Measurements from ENCODE around the gene TPM2. TPM values are rescaled to one million over a fixed set of nuclear protein-coding genes. Genes with fewer than 3 reads are reported as not detected.

TPM2 gene
- total and polyA plus RNA-seq, 10 of the 15 experiments (the other 5 are each of a cell fraction or from before 2014, with no cell fraction given), result 0.11 to 9.3 (median 1.1) TPM

DNA sequence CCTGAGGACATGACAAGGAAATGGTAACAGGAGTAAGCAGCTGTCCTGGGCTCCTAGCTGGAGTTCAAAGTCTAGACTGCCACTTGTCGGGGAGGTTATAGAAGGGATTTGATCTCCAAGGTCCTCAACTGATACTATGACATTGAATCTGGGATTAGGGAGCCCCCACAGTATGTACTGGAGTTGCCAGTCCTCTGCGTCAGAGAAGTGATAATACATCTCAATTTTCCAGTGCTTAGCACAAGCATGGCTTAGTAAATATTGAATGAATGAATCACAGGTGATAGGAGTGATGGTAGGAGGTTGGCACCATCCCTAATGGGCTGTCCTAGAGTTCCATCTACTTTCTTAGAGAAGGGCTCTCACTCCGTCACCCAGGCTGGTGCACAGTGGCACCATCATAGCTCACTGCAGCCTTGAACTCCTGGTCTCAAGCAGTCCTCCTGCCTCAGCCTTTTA is 6.2 kb upstream of the TPM2 start:
- SMC1A ChIA-PET (ENCODE audit: uncharacterized antibody, unreplicated experiment), result interaction anchor here (0.6 to 5.1 kb wide), 26 partner anchors 8 to 186 kb away, joined by 3 to 65 read pairs (median 4); partner anchors contain the start of genes ARHGEF39, CCDC107, GBA2 and HINT2
- Histone ChIP-seq H4K20me1 (ENCODE audit: control insufficient read depth, insufficient read depth) (no peaks in the 10 kb centered on the region), H3K27ac (ENCODE audit: control insufficient read depth, insufficient read depth) (no peak overlapping the region), H3K9ac (ENCODE audit: control insufficient read depth, insufficient read depth, low read length) (no peak overlapping the region), H3K36me3 (ENCODE audit: control insufficient read depth in 2 of 2, insufficient read depth in 2 of 2, low read length in 1 of 2) (peaks cover 32 to 41% of the 10 kb centered on the region in 2 experiments), H3K79me2 (ENCODE audit: control insufficient read depth, insufficient read depth, low read length) (no peaks in the 10 kb centered on the region), H3K4me3 (no peak overlapping the region), H3K4me1 (ENCODE audit: control insufficient read depth, insufficient read depth, low read length) (peaks cover 3% of the 10 kb centered on the region; the same call in 1 of the 2 replicates), H3K27me3 (replicated peaks in 1 of 2; ENCODE audit: control insufficient read depth in 2 of 2, insufficient read depth in 2 of 2, low read length in 1 of 2) (no peaks in the 10 kb centered on the region), H3K9me3 (replicated peaks; ENCODE audit: control insufficient read depth, insufficient read depth, low read length) (no peaks in the 10 kb centered on the region), H2AFZ (ENCODE audit: control insufficient read depth, low read depth, low read length) (no peak overlapping the region), H3K4me2 (ENCODE audit: control insufficient read depth, insufficient read depth) (no peak overlapping the region)
- ATAC-seq, result no peak
- whole genome bisulfite sequencing (ENCODE audit: insufficient coverage, insufficient replicate concordance, low lambda C conversion rate, missing lambda C conversion rate), result 100% methylated on average over 3 of the region's 3 CpGs
- BruUV-seq (replicated peaks), result no TSS peak
- RAD21 ChIA-PET (ENCODE audit: unreplicated experiment), result interaction anchor here (1.0 to 2.8 kb wide), 23 partner anchors 9 to 186 kb away, joined by 3 to 25 read pairs (median 5); partner anchors contain the start of genes ARHGEF39, CCDC107, CREB3 and RGP1
- POLR2A ChIA-PET, result interaction anchor here (0.7 to 2.2 kb wide), 10 partner anchors 8 to 52 kb away, joined by 3 to 11 read pairs (median 6); partner anchors contain the start of genes ARHGEF39 and TLN1
- CTCF ChIA-PET, result interaction anchor here (0.8 to 15.2 kb wide), 42 partner anchors 8 to 186 kb away, joined by 3 to 227 read pairs (median 8); partner anchors contain the start of genes ARHGEF39, CA9, CCDC107 and CREB3
- intact Hi-C loops (cut with micrococcal nuclease; ENCODE audit: unreplicated experiment), result loop anchor here (1.0 kb wide), 2 partner anchors 33 to 92 kb away; no protein-coding TSS in a partner anchor
- DNase-seq (ENCODE audit: low read depth, low spot score), result no peak
- in situ Hi-C loops (cut with MboI), result no loop called here
- TF ChIP-seq KDM1A (IDR thresholded peaks at IDR 0.05; ENCODE audit: borderline replicate concordance) (no peak), NR2C1 (IDR thresholded peaks at IDR 0.05) (no peak)
- TF ChIP-seq, protein P1, sequence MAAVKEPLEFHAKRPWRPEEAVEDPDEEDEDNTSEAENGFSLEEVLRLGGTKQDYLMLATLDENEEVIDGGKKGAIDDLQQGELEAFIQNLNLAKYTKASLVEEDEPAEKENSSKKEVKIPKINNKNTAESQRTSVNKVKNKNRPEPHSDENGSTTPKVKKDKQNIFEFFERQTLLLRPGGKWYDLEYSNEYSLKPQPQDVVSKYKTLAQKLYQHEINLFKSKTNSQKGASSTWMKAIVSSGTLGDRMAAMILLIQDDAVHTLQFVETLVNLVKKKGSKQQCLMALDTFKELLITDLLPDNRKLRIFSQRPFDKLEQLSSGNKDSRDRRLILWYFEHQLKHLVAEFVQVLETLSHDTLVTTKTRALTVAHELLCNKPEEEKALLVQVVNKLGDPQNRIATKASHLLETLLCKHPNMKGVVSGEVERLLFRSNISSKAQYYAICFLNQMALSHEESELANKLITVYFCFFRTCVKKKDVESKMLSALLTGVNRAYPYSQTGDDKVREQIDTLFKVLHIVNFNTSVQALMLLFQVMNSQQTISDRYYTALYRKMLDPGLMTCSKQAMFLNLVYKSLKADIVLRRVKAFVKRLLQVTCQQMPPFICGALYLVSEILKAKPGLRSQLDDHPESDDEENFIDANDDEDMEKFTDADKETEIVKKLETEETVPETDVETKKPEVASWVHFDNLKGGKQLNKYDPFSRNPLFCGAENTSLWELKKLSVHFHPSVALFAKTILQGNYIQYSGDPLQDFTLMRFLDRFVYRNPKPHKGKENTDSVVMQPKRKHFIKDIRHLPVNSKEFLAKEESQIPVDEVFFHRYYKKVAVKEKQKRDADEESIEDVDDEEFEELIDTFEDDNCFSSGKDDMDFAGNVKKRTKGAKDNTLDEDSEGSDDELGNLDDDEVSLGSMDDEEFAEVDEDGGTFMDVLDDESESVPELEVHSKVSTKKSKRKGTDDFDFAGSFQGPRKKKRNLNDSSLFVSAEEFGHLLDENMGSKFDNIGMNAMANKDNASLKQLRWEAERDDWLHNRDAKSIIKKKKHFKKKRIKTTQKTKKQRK (IDR thresholded peaks at IDR 0.05; ENCODE audit: low read depth, low read length), result no peak
- no peak for FAIRE-seq
